ENCODE results near the gene BAG1.

DNA sequence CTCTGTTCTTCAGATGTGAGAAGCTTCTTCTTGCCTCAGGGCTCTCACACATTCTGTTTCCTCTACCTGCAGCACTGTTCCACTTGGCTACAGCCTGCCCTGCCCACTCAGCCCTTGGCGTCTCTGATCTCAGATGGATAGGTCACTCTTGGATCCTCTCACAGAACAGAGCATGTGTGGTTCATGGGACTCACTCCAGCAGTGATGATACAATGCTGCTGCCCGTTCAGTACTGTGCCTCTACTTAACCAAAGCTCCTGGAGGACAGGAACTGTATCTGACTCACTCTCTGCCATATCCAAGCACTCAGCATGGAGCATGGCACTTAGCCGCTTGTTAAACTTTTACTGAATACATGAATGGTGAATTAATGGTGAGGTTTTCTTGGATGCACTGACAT, 27.9 kb downstream of the BAG1 start:
- no peak for TF ChIP-seq TARDBP (IDR thresholded peaks at IDR 0.05)
- no peak for TF ChIP-seq BHLHE40 (IDR thresholded peaks at IDR 0.05; ENCODE audit: borderline replicate concordance)
- no peak for TF ChIP-seq FOXK2 (IDR thresholded peaks at IDR 0.05)
- no peak for TF ChIP-seq ZNF384 (IDR thresholded peaks at IDR 0.05)
- TF ChIP-seq L3MBTL2 (conservative IDR thresholded peaks at IDR 0.05), result no peak
- no peak for TF ChIP-seq SP1 (IDR thresholded peaks at IDR 0.05)
- no peak for TF ChIP-seq FOXM1 (IDR thresholded peaks at IDR 0.05; ENCODE audit: borderline replicate concordance)
- TF ChIP-seq, protein P1, sequence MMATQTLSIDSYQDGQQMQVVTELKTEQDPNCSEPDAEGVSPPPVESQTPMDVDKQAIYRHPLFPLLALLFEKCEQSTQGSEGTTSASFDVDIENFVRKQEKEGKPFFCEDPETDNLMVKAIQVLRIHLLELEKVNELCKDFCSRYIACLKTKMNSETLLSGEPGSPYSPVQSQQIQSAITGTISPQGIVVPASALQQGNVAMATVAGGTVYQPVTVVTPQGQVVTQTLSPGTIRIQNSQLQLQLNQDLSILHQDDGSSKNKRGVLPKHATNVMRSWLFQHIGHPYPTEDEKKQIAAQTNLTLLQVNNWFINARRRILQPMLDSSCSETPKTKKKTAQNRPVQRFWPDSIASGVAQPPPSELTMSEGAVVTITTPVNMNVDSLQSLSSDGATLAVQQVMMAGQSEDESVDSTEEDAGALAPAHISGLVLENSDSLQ (IDR thresholded peaks at IDR 0.05), result no peak
- no peak for TF ChIP-seq FOXA1 (IDR thresholded peaks at IDR 0.05)

Measured in HEK293T (cell line).